Panc1 (cell line): ENCODE data around the gene ZNF346.

Experiments
- POLR2AphosphoS5 ChIP-seq: IDR thresholded peaks from 2 replicates; pipeline ENCODE4 v1.6.1; 2012; ENCODE audit warnings: mild to moderate bottlenecking, low read depth, low read length, moderate library complexity
- TF ChIP-seq, protein P1 (sequence below): fragments of 450-650 bp; IDR thresholded peaks from 2 replicates; pipeline ENCODE4 v1.5.1; 2017; ENCODE audit warnings: mild to moderate bottlenecking
- TF ChIP-seq, protein P2 (sequence below), 2 experiments: IDR thresholded peaks; 2 replicates each; pipeline ENCODE4 v1.6.1; 2011 to 2012; ENCODE audit warnings: low read depth in 2 of 2, control low read depth in 1 of 2, low read length in 1 of 2, mild to moderate bottlenecking in 1 of 2, moderate library complexity in 1 of 2; ENCODE audit not compliant: insufficient read depth in 1 of 2

DNA sequence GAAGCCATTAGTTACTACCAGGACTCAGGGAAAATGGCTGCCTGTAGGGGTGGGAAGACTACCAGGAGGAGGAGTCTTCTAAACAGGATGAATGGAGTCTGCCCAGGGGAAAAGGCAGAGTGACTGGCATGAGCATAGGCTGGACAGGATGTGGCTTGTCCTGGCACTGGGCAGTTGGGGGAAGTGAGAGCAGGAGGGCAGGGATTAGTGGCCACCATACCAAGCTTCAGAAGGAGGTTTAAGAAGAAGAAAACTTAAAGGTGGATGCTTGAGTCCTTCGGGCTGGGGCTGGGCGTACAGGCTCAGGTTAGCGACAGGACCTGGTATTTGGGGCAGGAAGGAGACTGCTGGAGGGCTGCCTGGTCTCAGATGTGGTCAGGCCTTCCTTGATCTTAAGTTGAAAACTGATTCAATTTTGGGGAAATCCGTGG is 106.1 kb downstream of the ZNF346 start:
- TF ChIP-seq, protein P1, sequence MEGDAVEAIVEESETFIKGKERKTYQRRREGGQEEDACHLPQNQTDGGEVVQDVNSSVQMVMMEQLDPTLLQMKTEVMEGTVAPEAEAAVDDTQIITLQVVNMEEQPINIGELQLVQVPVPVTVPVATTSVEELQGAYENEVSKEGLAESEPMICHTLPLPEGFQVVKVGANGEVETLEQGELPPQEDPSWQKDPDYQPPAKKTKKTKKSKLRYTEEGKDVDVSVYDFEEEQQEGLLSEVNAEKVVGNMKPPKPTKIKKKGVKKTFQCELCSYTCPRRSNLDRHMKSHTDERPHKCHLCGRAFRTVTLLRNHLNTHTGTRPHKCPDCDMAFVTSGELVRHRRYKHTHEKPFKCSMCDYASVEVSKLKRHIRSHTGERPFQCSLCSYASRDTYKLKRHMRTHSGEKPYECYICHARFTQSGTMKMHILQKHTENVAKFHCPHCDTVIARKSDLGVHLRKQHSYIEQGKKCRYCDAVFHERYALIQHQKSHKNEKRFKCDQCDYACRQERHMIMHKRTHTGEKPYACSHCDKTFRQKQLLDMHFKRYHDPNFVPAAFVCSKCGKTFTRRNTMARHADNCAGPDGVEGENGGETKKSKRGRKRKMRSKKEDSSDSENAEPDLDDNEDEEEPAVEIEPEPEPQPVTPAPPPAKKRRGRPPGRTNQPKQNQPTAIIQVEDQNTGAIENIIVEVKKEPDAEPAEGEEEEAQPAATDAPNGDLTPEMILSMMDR: no peak
- TF ChIP-seq POLR2AphosphoS5: no peak
- TF ChIP-seq, protein P2, sequence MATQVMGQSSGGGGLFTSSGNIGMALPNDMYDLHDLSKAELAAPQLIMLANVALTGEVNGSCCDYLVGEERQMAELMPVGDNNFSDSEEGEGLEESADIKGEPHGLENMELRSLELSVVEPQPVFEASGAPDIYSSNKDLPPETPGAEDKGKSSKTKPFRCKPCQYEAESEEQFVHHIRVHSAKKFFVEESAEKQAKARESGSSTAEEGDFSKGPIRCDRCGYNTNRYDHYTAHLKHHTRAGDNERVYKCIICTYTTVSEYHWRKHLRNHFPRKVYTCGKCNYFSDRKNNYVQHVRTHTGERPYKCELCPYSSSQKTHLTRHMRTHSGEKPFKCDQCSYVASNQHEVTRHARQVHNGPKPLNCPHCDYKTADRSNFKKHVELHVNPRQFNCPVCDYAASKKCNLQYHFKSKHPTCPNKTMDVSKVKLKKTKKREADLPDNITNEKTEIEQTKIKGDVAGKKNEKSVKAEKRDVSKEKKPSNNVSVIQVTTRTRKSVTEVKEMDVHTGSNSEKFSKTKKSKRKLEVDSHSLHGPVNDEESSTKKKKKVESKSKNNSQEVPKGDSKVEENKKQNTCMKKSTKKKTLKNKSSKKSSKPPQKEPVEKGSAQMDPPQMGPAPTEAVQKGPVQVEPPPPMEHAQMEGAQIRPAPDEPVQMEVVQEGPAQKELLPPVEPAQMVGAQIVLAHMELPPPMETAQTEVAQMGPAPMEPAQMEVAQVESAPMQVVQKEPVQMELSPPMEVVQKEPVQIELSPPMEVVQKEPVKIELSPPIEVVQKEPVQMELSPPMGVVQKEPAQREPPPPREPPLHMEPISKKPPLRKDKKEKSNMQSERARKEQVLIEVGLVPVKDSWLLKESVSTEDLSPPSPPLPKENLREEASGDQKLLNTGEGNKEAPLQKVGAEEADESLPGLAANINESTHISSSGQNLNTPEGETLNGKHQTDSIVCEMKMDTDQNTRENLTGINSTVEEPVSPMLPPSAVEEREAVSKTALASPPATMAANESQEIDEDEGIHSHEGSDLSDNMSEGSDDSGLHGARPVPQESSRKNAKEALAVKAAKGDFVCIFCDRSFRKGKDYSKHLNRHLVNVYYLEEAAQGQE (IDR thresholded peaks at IDR 0.05; ENCODE audit: insufficient read depth in 1 of 2, low read depth in 2 of 2, low read length in 1 of 2): no peak
